Measurements from ENCODE around the gene BAX. TPM values are rescaled to one million over a fixed set of nuclear protein-coding genes. Genes with fewer than 3 reads are reported as not detected.

Gene BAX
- total and polyA plus RNA-seq, 9 of the 15 experiments (the other 6 are each of a cell fraction or from before 2014, with no cell fraction given), result 3.2 to 95.4 (median 44.5) TPM

DNA sequence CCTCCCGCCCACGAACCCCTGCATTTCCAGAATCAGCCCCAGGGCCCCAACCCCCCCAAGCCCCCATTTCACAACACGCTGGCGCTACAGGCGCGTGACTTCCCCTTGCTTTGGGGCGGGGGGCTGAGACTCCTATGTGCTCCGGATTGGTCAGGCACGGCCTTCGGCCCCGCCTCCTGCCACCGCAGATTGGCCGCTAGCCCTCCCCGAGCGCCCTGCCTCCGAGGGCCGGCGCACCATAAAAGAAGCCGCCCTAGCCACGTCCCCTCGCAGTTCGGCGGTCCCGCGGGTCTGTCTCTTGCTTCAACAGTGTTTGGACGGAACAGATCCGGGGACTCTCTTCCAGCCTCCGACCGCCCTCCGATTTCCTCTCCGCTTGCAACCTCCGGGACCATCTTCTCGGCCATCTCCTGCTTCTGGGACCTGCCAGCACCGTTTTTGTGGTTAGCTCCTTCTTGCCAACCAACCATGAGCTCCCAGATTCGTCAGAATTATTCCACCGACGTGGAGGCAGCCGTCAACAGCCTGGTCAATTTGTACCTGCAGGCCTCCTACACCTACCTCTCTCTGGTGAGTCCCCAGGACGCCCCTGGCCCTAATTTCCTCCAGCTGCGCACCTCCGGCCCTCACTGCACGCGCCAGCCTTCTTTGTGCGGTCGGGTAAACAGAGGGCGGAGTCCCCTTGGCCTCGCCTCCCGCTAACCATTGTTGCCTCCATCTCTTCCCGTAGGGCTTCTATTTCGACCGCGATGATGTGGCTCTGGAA lies 10.5 kb downstream of the BAX start, which contains the start of gene FTL (continued):
- TF ChIP-seq, protein P1, sequence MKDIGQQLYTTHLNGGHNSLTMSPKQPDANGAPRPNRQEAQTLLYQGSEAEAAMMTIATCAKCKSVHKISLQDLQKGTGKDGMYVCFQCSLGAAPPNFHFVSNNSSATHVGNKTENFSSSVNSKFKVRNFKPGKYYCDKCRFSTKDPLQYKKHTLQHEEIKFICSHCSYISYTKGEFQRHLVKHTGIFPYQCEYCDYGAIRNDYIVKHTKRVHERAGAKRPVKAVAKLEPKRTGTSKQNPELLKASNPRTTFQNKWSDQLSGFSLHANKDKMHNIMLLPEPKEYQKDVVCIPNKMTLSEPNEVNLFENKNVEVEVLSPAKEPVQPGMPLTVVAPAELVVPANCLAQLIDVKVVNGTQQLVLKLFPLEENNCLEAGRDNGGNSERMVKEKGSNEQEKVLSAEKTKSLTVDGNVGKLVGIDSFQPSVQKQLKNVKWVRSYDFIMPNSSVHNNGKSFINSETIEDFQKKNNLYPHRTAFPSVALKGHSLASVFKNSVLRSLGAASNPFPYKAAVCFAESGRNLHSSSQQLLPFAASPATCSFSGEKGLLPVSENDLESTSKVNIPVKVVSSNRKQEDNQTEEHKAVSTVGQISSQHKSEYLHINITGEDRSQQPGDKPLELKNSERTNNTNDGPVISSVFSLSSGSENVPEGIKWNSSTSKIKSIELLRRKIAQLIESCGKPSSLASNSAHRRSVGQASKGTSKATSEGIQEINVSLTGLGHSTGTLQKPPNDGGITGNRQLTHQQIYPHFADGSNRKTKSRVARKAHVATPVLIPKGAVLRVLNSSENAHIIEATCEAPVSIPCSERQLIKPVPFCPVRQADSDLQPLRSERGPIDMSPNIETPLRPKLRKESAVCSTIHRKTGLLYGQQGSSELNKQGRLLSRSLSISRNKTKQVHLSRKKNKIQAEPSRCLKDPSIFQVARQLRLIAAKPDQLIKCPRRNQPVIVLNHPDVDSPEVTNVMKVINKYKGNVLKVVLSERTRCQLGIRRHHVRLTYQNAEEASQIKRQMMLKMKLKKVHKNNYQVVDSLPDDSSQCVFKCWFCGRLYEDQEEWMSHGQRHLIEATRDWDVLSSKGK (CRISPR knock-in tag; IDR thresholded peaks at IDR 0.05), result no peak
- TF ChIP-seq BDP1 (IDR thresholded peaks at IDR 0.05; ENCODE audit: insufficient read depth, insufficient read length) (no peak), MEF2A (IDR thresholded peaks at IDR 0.05; ENCODE audit: control insufficient read depth, low read depth, low read length) (no peak; the same call in 1 of the 2 replicates), EZH2 (IDR thresholded peaks at IDR 0.05; ENCODE audit: borderline replicate concordance, low read depth, low read length) (no peak), POLR3A (IDR thresholded peaks at IDR 0.05; ENCODE audit: borderline replicate concordance, extremely low read depth, insufficient read depth, insufficient read length) (no peak), SIX5 (IDR thresholded peaks at IDR 0.05; ENCODE audit: borderline replicate concordance in 1 of 2, insufficient read depth in 1 of 2, low read depth in 1 of 2, low read length in 2 of 2) (no peak), POLR2AphosphoS5 (IDR thresholded peaks at IDR 0.05; ENCODE audit: control insufficient read depth, insufficient read depth, low read depth, low read length) (peak; percentile 99), HES1 (IDR thresholded peaks at IDR 0.05; ENCODE audit: low read depth) (no peak), ZNF778 (CRISPR knock-in tag; IDR thresholded peaks at IDR 0.05) (no peak), ETS2 (tag; IDR thresholded peaks at IDR 0.05; ENCODE audit: borderline replicate concordance, poor library complexity, severe bottlenecking) (no peak), POLR2G (IDR thresholded peaks at IDR 0.05; ENCODE audit: low read depth, low read length) (peak; percentile 98), CCAR2 (IDR thresholded peaks at IDR 0.05; ENCODE audit: low read depth, low read length) (no peak), ZNF431 (CRISPR knock-in tag; IDR thresholded peaks at IDR 0.05) (no peak), HMBOX1 (IDR thresholded peaks at IDR 0.05) (peak; percentile 18; the same call in 1 of the 2 replicates), PHF20 (IDR thresholded peaks at IDR 0.05; ENCODE audit: partially characterized antibody) (peak; percentile 39), GABPB2 (CRISPR knock-in tag; conservative IDR thresholded peaks at IDR 0.05) (no peak), SMARCC2 (IDR thresholded peaks at IDR 0.05; ENCODE audit: low read depth) (no peak), CREM (IDR thresholded peaks at IDR 0.05; ENCODE audit: low read depth) (peak; percentile 69), ZNF583 (CRISPR knock-in tag; IDR thresholded peaks at IDR 0.05) (no peak), ZNF311 (CRISPR knock-in tag; IDR thresholded peaks at IDR 0.05) (no peak), CAMTA2 (CRISPR knock-in tag; conservative IDR thresholded peaks at IDR 0.05) (no peak)
- TF ChIP-seq, protein P2, sequence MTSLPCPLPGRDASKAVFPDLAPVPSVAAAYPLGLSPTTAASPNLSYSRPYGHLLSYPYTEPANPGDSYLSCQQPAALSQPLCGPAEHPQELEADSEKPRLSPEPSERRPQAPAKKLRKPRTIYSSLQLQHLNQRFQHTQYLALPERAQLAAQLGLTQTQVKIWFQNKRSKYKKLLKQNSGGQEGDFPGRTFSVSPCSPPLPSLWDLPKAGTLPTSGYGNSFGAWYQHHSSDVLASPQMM (CRISPR knock-in tag; IDR thresholded peaks at IDR 0.05), result no peak
